Neural progenitor cell (in vitro differentiated cells): ENCODE data around the gene CAPS2. TPM values are rescaled to one million over a fixed set of nuclear protein-coding genes. Genes with fewer than 3 reads are reported as not detected.

Source experiments
- DNase-seq: peaks from one replicate; pipeline ENCODE4 v3.0.0-alpha.2; 2016; ENCODE audit warnings: low spot score
- H2AFZ ChIP-seq: fragments of 200-600 bp; sonication (generic); replicated peaks from 2 replicates; pipeline ENCODE4 v1.6.1; 2016; ENCODE audit warnings: antibody characterized with exemption
- H3F3A ChIP-seq: fragments of 200-600 bp; sonication (generic); 2 replicates; pipeline ENCODE4 v1.6.1; 2016; ENCODE audit warnings: antibody characterized with exemption, low read depth
- H3K27ac ChIP-seq: fragments of 200-600 bp; sonication (generic); 2 replicates; pipeline ENCODE4 v1.5.1; 2016; ENCODE audit warnings: mild to moderate bottlenecking
- H3K27me3 ChIP-seq: fragments of 200-600 bp; sonication (generic); 2 replicates; pipeline ENCODE4 v1.6.1; 2016; ENCODE audit warnings: mild to moderate bottlenecking, moderate library complexity
- H3K36me3 ChIP-seq: fragments of 200-600 bp; sonication (generic); 2 replicates; pipeline ENCODE4 v1.5.1; 2016
- H3K4me1 ChIP-seq: fragments of 200-600 bp; sonication (generic); 2 replicates; pipeline ENCODE4 v1.6.1; 2016; ENCODE audit warnings: mixed run types
- H3K4me2 ChIP-seq: fragments of 200-600 bp; sonication (generic); 2 replicates; pipeline ENCODE4 v1.6.1; 2016
- H3K4me3 ChIP-seq: fragments of 200-600 bp; sonication (generic); 2 replicates; pipeline ENCODE4 v1.5.1; 2016
- H3K79me2 ChIP-seq: fragments of 200-600 bp; sonication (generic); 2 replicates; pipeline ENCODE4 v1.6.1; 2016; ENCODE audit warnings: low read depth
- H3K9ac ChIP-seq: fragments of 200-600 bp; sonication (generic); 2 replicates; pipeline ENCODE4 v1.6.1; 2016
- H3K9me3 ChIP-seq: fragments of 200-600 bp; sonication (generic); 2 replicates; pipeline ENCODE4 v1.5.1; 2016; ENCODE audit warnings: low read depth
- H4K20me1 ChIP-seq: fragments of 200-600 bp; sonication (generic); 2 replicates; pipeline ENCODE4 v1.6.1; 2016; ENCODE audit warnings: low read depth
- H3K27ac Mint-ChIP-seq: 3 replicates; pipeline ENCODE4 v1.8.0; 2021; ENCODE audit warnings: mixed read lengths
- H3K27me3 Mint-ChIP-seq: 2 replicates; pipeline ENCODE4 v1.8.0; 2022; ENCODE audit warnings: low read depth, mild to moderate bottlenecking, inconsistent platforms, moderate library complexity, mixed read lengths; ENCODE audit not compliant: insufficient read depth
- H3K36me3 Mint-ChIP-seq: 3 replicates; pipeline ENCODE4 v1.8.0; 2021; ENCODE audit warnings: mixed read lengths
- H3K4me1 Mint-ChIP-seq: 3 replicates; pipeline ENCODE4 v1.8.0; 2021; ENCODE audit warnings: mixed read lengths
- H3K4me3 Mint-ChIP-seq: 3 replicates; pipeline ENCODE4 v1.8.0; 2021; ENCODE audit warnings: mild to moderate bottlenecking, moderate library complexity, mixed read lengths
- H3K9me3 Mint-ChIP-seq: 3 replicates; pipeline ENCODE4 v1.8.0; 2020; ENCODE audit warnings: mixed read lengths
- CTCF ChIP-seq: fragments of 200-600 bp; sonication (generic); IDR thresholded peaks from 2 replicates; pipeline ENCODE4 v1.5.1; 2017; ENCODE audit warnings: antibody characterized with exemption, mild to moderate bottlenecking
- EZH2 ChIP-seq: fragments of 200-600 bp; sonication (generic); IDR thresholded peaks from 2 replicates; pipeline ENCODE4 v1.6.1; 2017; ENCODE audit warnings: antibody characterized with exemption, mild to moderate bottlenecking, moderate library complexity
- EZH2phosphoT487 ChIP-seq: fragments of 200-600 bp; sonication (generic); IDR thresholded peaks from 2 replicates; pipeline ENCODE4 v1.6.1; 2017; ENCODE audit warnings: antibody characterized with exemption
- total RNA-seq: library from RNA; depleted of rRNA; stranded (reverse); fragments of >200 nt; gene quantifications from 2 replicates; pipeline ENCODE4 v1.2.3, GENCODE V29; 2015; ENCODE audit warnings: low replicate concordance

CAPS2 gene
- total RNA-seq, 1 donor from 2014 or later = 20.1 TPM

GRCh38 chr12:75288860-75289259, 41.3 kb downstream of the CAPS2 start:
- Histone ChIP-seq H3F3A (no peaks in the 10 kb centered on the region), H3K9me3 (no peaks in the 10 kb centered on the region), H3K36me3 (no peaks in the 10 kb centered on the region), H3K27me3 (no peaks in the 10 kb centered on the region), H2AFZ (no peak overlapping the region), H3K9ac (no peak overlapping the region), H4K20me1 (no peaks in the 10 kb centered on the region), H3K4me1 (no peaks in the 10 kb centered on the region), H3K4me2 (no peak overlapping the region), H3K79me2 (no peaks in the 10 kb centered on the region), H3K27ac (no peak overlapping the region), H3K4me3 (no peak overlapping the region)
- Mint-ChIP-seq H3K9me3 (no peaks in the 10 kb centered on the region), H3K27ac (no peak overlapping the region), H3K4me1 (no peaks in the 10 kb centered on the region), H3K27me3 (no peaks in the 10 kb centered on the region), H3K4me3 (no peak overlapping the region), H3K36me3 (no peaks in the 10 kb centered on the region)
- DNase-seq = no peak
- no peak for TF ChIP-seq EZH2
- no peak for TF ChIP-seq EZH2phosphoT487
- no peak for TF ChIP-seq CTCF

DNA sequence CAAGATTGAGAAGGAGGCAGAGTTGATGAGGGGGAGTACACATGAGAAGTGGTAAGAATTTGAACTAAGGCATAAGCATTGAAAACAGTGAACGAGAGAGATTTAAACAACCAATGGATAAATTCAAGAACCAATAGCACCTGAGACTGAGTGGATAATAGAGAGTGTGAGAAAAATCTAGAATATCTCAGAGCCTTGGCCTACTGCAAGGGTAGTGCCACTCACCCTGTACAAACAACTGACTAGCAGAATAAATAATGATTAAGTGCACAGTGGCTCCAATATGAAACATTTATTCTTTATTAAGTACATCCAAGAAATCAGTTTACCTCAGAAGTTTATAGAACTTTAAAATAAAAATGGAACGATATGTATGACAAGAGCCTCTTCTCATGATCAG, 54.4 kb downstream of the CAPS2 start:
- H3K9me3 ChIP-seq = no peaks in the 10 kb centered on the region
- H4K20me1 ChIP-seq = no peaks in the 10 kb centered on the region
- H3K27me3 ChIP-seq = no peaks in the 10 kb centered on the region
- no peaks in the 10 kb centered on the region for H3K36me3 ChIP-seq
- Mint-ChIP-seq H3K4me3 (no peak overlapping the region), H3K9me3 (no peaks in the 10 kb centered on the region), H3K27ac (no peak overlapping the region), H3K4me1 (no peaks in the 10 kb centered on the region), H3K36me3 (no peaks in the 10 kb centered on the region), H3K27me3 (no peaks in the 10 kb centered on the region)
- no peak overlapping the region for H3K9ac ChIP-seq
- no peak overlapping the region for H3K27ac ChIP-seq
- H3K4me2 ChIP-seq = no peak overlapping the region
- H3K4me3 ChIP-seq = no peak overlapping the region
- H3F3A ChIP-seq = no peaks in the 10 kb centered on the region
- no peaks in the 10 kb centered on the region for H3K4me1 ChIP-seq
- no peaks in the 10 kb centered on the region for H3K79me2 ChIP-seq
- H2AFZ ChIP-seq = no peak overlapping the region
- no peak for DNase-seq
- TF ChIP-seq EZH2 (no peak), CTCF (no peak), EZH2phosphoT487 (no peak)

- no peak for DNase-seq
Measured at GRCh38 chr12:75271576-75271975, 58.5 kb downstream of the CAPS2 start.

More at GRCh38 chr12:75271576-75271975, 58.5 kb downstream of the CAPS2 start:
- no peaks in the 10 kb centered on the region for H3K27me3 ChIP-seq
- no peak overlapping the region for H3K27ac ChIP-seq
- H3K79me2 ChIP-seq = no peaks in the 10 kb centered on the region
- Mint-ChIP-seq H3K4me3 (no peak overlapping the region), H3K27me3 (no peaks in the 10 kb centered on the region), H3K27ac (no peak overlapping the region), H3K36me3 (no peaks in the 10 kb centered on the region), H3K9me3 (no peaks in the 10 kb centered on the region), H3K4me1 (no peaks in the 10 kb centered on the region)
- no peaks in the 10 kb centered on the region for H3F3A ChIP-seq
- H3K4me2 ChIP-seq = no peak overlapping the region
- no peaks in the 10 kb centered on the region for H3K4me1 ChIP-seq
- TF ChIP-seq EZH2 (no peak), CTCF (no peak), EZH2phosphoT487 (no peak)
- H3K4me3 ChIP-seq = no peak overlapping the region
- no peaks in the 10 kb centered on the region for H3K36me3 ChIP-seq
- no peaks in the 10 kb centered on the region for H4K20me1 ChIP-seq
- H3K9me3 ChIP-seq = no peaks in the 10 kb centered on the region
- no peak overlapping the region for H2AFZ ChIP-seq
- no peak overlapping the region for H3K9ac ChIP-seq
